ENCODE data around the gene PCAT6.
A peak's percentile ranks its signal among the peaks of the same experiment; 100 is the strongest.

The PCAT6 gene

GRCh38 chr1:202850593-202851362 is 40.0 kb downstream of the PCAT6 start:
- DNase-seq: no peak

- peak; percentile 64 to 65 for DNase-seq
These were observed 41.6 kb downstream of the PCAT6 start for GRCh38 chr1:202852163-202852904.

DNA sequence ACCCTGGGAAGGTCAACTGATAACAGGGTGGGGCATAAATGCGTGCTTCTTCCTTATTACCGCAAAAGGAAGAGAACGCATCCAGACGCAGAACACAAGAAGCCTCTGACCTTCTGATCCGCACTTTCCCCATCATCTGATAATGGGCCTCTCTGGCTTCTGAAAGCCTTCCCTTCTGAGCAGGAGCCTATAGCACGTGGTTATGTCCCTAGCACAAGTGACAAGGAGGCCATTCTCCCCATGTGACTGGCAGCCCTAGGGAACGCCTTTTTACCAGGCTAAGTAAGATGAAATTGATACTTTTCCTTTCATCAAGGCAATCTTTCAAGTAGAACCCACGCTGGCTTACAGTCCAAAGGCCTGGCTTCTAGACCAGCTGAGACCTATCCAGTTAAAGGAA is 44.0 kb downstream of the PCAT6 start:
- no peak for DNase-seq

DNA sequence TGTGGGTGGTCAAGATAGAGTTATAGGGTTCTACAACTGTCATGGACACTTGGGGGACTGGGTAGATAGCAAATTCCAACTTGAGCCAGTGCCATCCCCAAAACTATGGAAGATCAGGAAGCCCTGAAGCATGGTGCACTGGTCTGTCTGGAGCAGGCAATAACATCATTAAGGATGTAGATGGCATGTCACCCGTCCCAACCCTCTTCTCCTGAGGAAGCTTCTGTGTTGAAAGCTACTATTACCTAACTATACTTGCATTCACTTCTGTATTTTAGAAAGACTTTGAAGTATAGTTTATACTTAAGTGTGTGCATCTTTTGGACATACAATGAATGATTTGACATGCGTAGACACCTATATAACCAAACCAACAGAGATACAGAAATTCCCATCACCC is 45.3 kb downstream of the PCAT6 start:
- peak; percentile 85 for DNase-seq

GRCh38 chr1:202857136-202857610 is 46.4 kb downstream of the PCAT6 start:
- DNase-seq: no peak

- DNase-seq: peak; percentile 88 to 91
These were observed 47.6 kb downstream of the PCAT6 start for GRCh38 chr1:202858331-202858730.

DNA sequence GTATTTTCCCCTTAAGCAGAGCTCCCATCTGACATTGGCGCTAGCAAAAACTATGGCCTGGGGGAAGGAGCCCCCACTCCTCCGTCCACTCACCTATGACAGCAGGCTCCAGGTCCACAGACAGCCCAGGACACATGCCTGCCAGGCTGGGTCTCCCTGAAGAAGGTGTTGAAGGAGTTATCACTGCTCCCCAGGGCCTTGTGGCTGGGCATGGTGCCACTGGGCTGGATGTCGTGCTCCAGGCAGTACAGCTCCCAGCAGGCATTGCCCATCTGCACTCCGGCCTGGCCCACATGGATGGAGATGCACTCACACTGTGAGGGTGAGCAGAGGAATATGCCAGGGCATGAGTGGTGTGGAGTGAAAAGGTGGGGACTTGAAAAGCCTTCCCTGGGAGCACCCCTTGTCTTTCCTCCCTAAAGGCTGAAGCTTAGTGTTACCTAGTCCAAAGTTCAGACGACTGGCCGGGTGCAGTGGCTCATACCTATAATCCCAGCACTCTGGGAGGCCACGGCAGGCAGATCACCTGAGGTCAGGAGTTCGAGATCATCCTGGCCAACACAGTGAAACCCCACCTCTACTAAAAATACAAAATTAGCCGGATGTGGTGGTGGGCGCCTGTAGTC is 48.1 kb downstream of the PCAT6 start:
- DNase-seq: no peak

DNA sequence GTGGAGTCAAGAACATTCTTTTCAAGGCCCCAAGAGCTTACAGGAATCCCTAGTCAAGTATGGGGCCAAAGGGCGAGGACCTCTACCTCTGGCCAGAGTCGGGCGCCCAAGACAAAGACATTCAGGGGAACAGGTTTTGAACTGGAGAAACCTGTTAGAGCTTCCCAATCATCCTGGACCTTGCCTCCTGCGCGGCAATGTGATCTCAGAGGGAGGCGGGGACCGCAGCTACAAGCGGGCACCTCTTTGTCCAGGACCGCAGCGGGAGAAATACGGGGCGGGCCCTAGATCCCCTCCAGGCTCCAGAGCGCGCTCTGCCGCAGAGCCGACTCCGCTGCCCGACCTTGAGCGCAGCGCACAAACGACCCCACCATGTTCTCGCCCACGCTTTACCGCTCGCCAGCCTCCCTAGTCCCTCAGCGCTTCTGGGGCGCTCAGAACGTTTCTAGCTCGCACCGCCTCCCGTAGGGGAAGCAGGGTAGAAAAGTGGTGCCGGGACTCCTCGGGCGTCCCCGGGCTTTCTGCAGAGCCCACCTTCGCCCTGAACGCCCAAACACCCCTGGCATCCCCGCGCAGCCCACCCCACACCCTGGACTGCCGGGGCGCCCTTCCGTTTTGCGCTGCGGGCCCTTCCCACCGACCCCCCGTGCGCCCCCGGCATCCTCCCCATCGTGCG is 50.1 kb downstream of the PCAT6 start:
- DNase-seq: no peak
